CD4-positive, alpha-beta T cell treated with Interleukin-4 for 1 hour (primary cell): Measurements from ENCODE around the gene H6PD.
"Not testable (repeated sequence)": the region's sequence is repeated elsewhere in the genome, so short reads cannot be mapped to it uniquely, and the experiment has no call there.

Source experiments
- DNase-seq, 2 donors: peaks; one replicate each; pipeline ENCODE4 v3.0.0-alpha.2; 2020 to 2022

The H6PD gene

GRCh38 chr1:9281071-9281827 lies 46.7 kb downstream of the H6PD start:
- no peak for DNase-seq

DNA sequence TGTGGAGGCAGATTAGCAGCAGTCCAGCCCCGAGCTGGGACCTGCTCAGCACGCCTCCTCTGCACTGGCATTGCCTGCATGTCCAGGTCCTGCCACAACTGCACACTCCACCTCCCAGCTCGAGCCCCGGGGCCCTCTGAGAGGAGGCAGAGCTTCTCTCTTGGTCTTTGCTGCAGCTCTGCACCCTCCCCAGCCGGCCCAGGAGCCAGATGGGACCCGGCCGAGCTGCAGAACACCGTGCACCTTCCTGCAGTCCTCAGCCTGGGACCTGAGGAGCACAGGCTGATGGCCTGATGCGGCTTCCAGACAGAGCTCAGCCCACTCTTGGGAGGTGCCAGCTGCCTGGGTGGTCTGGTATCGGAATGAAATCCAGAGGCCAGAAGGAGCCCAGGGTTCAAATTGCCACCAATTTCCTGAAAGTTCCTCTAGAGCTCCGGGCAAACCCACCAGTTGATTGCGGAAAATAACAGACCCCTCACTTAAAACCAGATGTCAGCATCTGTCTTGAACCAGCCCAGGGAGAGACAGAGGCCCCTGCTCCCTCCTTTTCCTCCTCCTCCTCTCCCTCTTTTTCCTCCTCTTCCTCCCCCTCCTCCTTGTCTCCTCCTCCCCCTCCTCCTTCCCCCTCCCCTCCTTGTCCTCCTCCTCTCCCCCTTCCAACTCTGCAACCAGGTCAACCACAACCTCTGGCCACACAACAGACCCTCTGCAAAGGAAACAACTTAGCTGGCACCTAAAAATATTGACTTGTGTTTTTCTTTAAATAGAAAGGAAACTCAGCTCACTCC lies 47.5 kb downstream of the H6PD start:
- no peak for DNase-seq

DNA sequence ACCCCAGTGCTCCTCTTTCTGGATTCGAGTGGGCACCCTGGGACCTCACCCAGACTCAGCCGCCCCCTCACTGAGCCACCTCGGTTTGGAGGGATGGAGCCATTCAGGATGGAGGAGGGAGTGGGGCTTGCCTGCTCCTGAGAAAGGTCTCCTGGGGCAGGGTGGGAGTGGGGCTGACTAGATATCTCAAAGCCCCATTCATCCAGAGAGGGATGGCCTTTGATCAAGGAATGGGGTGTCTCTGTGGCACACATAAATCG lies 48.1 kb downstream of the H6PD start:
- no peak for DNase-seq

DNA sequence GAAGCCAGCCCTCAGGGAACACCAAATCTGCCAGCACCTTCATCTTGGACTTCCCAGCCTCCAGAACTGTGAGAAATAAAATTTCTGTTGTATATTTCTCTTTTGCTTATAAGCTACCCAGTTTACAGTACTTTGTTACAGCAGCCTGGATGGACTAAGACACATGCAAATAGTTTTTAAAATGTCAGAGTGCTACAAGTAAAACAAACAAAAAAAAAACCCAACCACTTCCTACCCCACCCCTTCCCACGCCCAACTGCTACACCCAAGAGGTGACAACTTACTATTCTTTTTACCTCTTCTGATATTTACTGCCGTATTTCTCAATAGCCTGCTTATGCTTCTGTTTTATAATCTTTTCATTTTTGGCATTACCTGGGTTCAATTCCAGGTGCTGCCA lies 49.5 kb downstream of the H6PD start:
- DNase-seq = no peak

DNA sequence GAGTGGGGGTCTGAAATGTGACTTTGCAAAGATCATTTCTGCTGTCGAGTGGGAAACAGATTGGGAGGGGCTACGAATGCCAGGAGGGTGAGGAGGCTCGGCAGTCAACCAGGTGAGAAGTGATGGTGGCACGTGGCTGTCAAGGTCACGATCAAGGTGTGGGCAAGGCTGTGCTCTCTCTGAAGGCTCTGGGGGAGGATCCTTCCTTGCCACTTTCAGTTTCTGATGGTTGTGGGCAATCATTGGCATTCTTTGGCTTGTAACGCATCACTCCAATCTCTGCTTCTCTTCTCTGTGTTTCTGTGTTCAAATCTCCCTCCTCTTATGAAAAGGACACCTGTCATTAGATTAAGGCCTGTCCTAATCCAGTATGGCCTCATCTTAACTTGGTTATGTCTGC lies 52.0 kb downstream of the H6PD start:
- no peak for DNase-seq

- peak; percentile 82 to 83 for DNase-seq
These were observed 54.5 kb downstream of the H6PD start for GRCh38 chr1:9289090-9289534.

DNA sequence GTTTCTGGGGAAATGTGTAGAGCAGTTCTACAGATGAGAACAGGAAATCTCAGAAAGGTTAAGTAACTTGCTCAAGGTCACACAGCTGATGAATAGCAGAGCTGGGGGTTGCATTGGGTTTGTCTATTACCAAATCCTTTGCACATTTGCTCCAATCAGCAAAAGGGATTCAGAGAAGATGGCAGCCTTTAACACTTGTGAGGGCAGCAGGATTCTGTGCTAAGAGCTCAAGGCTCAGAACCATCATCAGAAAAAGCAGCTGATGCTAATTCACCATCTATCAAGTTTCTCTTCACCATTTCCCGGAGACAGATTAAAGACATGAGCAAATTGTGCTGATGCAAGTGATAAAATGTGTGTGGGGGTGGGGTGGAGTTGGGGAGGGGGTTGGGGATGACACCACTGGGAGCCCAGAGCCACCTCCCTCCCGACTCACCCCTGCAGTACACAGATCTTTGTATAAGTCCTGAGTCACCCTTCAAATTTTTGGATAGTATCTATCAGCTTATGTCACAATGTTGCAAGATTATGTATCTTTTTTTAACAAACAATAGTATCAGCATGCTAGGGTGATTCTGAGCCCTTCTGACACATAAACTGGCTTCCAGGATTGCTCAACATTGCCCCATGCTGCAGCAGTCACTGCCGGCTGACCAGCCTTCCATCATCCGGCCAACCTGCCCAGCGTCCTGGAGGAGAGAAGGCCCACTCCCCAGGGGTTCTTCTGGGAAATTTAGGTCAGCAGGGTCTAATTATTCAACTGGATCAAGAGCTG lies 55.3 kb downstream of the H6PD start:
- DNase-seq = peak in 1 of 2 donors; percentile 37

- DNase-seq = no peak
These were observed 57.4 kb downstream of the H6PD start for GRCh38 chr1:9291914-9292360.

DNA sequence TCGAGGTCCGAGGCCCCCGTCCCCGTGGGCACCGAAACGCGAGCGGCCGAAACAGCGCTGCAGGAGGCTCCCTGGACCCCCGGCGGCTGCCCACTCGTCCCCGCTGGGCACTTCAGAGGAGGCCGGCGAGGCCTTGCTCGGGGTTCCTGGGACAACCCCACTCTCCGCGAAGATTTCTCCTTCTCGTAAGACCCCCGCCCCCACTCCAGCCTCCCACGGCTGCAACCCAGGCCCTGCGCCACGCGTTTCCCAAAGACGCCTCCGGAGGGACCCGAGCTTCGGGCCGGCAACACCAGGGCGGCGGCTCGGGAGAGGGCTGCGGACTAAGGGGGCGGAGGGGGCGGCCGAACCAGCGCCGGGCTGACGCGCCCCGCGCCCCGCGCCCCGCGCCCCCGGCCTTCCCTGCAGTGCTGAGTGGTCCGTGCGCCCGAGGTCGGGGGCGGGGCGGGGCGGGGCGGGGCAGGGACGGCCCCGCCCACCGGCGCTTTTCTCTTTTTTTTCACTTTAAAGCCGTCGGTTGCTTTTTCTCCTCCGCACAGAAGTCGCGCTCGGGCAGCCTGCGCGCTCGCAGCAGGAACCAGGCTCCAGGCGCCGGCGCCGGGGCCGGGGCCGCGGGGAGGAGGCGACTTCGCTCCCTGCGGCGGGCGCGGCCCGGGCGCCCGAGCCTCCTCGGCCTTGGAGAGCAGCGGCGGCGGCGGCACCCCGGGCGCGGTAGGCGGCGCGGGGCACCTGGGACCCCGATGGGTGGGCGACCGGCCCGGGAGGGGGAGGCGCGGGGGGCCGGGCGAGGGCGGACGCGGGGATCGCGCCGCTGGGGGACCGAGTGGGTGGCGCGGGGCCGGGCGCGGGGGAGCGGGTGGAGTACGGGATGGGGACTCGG lies 58.0 kb downstream of the H6PD start, which contains the start of gene SPSB1:
Gene SPSB1, plus strand, starts transcription at position 534 of the 880 bp plus-strand sequence. CDS start 62,998 bp downstream, outside the sequence.
- peak; percentile 75 for DNase-seq

DNA sequence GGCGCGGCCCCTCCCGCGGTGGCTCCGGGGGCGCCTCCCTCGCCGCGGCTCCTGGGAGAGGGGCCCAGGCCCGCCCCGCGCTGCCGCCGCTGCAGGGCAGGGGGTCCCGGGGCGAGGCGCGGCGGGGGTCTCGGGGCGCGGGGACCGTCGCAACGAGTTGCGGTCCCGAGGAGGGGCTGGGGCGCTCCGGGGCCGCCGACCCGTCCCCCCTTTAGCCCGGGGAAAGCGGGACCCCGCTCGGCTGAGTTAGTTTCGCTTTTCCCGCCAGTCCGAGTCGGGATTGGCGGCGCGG lies 58.6 kb downstream of the H6PD start:
- no peak for DNase-seq

GRCh38 chr1:9293533-9294404 lies 59.2 kb downstream of the H6PD start:
- peak in 1 of 2 donors; percentile 37 for DNase-seq

DNA sequence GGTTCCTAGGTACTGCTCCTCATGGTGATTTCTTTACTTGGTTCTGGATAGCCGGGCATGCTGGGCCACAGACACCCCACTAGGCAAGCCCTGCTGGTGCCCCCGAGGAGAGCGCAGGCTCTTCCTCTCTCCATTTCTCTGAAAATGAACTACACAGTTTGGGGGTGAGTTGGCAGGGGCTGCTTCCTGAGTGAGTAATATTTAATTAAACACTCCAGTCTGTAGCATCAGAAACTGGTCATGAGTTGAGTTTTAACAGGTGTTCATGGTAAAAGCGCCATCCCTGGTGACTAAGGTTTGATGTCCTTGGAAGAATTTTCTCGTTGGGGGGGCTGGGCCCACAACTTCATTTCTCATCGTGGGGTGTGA lies 59.8 kb downstream of the H6PD start:
- no peak for DNase-seq

DNA sequence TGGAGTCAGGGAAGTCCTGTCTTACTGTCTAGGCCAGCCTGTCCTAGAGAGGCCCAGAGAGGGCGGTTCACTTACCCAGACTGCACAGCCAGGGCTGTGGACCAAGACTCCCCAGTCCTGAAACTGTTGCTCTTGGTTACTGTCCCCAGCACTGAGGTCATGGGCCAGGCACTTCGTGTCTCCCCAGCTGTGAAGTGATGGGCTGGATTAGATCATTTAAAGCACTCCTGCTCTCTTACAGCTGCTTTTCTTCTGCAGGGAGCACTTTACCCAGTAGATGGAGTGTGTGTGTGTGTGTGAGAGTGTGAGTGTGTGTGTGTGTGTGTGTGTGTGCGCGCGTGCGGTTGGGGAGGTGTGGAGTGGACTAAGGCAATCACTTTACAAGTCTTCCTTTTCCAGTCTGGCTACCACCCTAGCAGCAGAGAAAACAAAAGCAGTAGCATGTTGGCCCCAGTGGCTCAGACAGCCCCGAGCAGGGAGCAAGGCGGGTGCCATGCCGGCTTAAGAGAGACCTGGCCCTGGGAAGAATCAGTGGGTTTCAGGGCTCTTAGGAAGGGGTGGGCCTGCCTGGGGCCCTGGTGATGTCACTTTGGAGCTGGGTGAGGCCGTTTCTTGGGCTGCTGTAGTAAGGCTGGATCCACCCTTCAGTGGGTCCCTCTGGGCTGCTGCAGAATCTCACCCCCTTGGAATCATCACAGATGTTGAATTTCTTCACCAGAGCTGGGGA lies 60.5 kb downstream of the H6PD start:
- DNase-seq = peak in 1 of 2 donors; percentile 28

DNA sequence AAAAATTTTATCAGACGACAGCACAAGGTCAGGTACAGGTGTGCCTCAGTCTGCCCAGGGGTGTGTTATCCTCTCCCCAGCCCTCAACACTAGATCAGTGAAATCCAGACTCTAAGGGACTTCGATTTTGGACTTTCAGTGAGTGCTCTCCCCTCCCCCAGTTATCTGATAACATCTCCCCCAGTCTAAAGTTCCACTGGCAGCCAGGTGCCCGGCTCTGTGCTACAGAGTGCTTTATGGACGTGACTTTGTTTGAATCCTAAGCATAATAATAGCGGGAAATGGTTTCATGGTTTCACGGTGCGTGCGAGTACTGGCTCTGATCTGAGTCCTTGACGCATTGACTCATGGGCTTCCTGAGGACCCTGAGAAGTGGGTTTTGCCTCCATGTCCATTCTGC lies 61.3 kb downstream of the H6PD start:
- no peak for DNase-seq

DNA sequence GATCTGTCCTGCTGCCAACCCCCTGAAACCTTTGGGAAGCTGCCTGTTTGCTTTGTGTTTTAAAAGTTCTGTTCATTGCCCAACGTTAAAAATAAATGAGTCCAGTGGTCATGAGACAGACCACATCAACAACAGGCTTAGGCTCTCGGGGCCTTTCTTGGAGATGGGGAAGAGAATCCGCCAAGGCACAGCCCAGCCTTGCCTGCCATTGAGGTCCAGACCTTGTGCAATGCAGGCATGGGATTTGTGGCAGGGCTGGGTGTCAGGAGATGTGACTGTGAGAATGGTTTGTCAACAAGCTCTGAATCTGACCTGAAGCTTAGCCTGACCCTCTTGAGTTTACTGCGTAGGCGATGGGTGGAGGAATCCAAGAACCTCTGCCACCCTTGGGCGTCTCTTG lies 62.3 kb downstream of the H6PD start:
- no peak for DNase-seq

- DNase-seq = no peak
These were observed 63.3 kb downstream of the H6PD start for GRCh38 chr1:9297831-9298230.

- no peak for DNase-seq
These were observed 63.7 kb downstream of the H6PD start for GRCh38 chr1:9298282-9298681.

- not testable (repeated sequence) for DNase-seq
These were observed 65.3 kb downstream of the H6PD start for GRCh38 chr1:9299571-9300541.

GRCh38 chr1:9300573-9300972 lies 66.0 kb downstream of the H6PD start:
- no peak for DNase-seq
